Motor neuron (in vitro differentiated cells): ENCODE data around the gene NUDT4. TPM values are rescaled to one million over a fixed set of nuclear protein-coding genes. Genes with fewer than 3 reads are reported as not detected.
"Not testable (repeated sequence)": the region's sequence is repeated elsewhere in the genome, so short reads cannot be mapped to it uniquely, and the experiment has no call there.

Source experiments
- ATAC-seq, 8 experiments: fragments of 200-7000 bp; cut with Tn5 transposase; replicated peaks in 6 of 8; 2 replicates each; pipeline ENCODE4 v1.8.0; 2021; ENCODE audit warnings: mild to moderate bottlenecking in 8 of 8, moderate library complexity in 8 of 8
- H3K27ac ChIP-seq, 2 donors: fragments of 250-450 bp; sonication (Bioruptor Pico); 2 replicates each; pipeline ENCODE4 v1.9.0; 2021; ENCODE audit warnings: antibody characterized with exemption in 2 of 2, mild to moderate bottlenecking in 2 of 2, moderate library complexity in 1 of 2
- H3K4me1 ChIP-seq, 2 donors: fragments of 250-450 bp; sonication (Bioruptor Pico); replicated peaks in 1 of 2; 2 replicates each; pipeline ENCODE4 v1.6.1; 2021; ENCODE audit warnings: antibody characterized with exemption in 2 of 2, mild to moderate bottlenecking in 2 of 2, moderate library complexity in 1 of 2
- H3K4me3 ChIP-seq, 5 donors: fragments of 250-450 bp; sonication (Bioruptor Pico); 2 replicates each; pipeline ENCODE4 v1.9.0; 2021; ENCODE audit warnings: antibody characterized with exemption in 5 of 5, mild to moderate bottlenecking in 5 of 5, moderate library complexity in 4 of 5
- WGBS, 10 experiments: fragments of 450-650 bp; shearing (Covaris generic); methylation state at CpG; one replicate each; pipeline ENCODE4 v1.0.0; 2022; 5-methylcytosine and 5-hydroxymethylcytosine counted together
- in situ Hi-C, 9 experiments: fragments of 400-800 bp; cut with MboI; loops; one replicate each; pipeline ENCODE4 v1.15.0; 2021; ENCODE audit warnings: low sequenced_read_pairs in 9 of 9, low pct_unique_long_range_greater_than_20kb in 2 of 9; ENCODE audit not compliant: unreplicated experiment in 9 of 9
- total RNA-seq, 8 experiments: library from RNA; unstranded; fragments of 300-600 nt; gene quantifications; 2 replicates each; pipeline versions ENCODE4 v1.2.3 to v1.2.4, GENCODE V29; 2022

The NUDT4 gene
- total RNA-seq, 8 experiments from 2014 or later, result 31.8 to 75.1 (median 39.7) TPM

DNA sequence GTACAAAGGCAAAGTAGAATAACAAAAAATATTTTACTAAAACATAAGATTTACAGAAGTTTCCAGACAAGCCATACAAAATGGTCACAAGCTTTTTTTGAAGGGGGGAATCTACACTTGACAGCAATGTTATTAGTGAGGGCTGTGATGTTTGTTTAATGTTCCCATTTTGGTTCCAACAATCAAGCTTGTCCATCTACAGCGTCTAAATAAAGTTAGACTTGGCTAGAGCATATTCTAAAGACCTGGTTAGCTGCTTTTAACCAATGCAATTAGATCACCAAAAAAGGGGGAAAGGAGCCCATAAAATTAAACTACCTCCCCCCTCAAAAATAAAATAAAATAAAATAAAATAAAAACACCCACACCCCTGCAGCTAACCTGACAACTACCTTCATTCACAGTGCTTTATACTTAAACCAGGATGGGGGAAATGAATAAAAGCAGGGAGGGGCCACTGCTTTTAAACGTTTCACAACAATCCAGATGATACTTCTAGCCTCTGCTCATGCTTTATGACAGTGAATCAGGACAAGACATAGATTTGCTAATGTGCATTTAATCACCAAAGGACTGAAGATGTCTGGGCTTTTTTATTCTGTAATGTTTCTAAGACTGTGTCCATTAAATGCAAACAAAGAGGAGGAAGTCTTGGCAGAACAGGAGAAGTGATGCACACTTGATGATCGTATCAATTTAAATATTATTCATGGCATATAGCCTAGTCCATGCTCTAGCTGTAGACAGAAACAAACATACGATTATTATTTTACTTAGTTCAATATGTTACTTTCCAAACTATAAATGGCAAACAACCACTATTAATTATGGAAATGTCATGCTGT is 31.8 kb downstream of the NUDT4 start:
- H3K27ac ChIP-seq, H3K4me1 ChIP-seq, H3K4me3 ChIP-seq: not testable (repeated sequence)
- peak in 4 of 8 experiments; percentile 40 to 74 (median 61) for ATAC-seq
- in situ Hi-C loops, result loop anchor here in 1 of 9 experiments (25.0 kb wide), 1 partner anchor 422 kb away; no protein-coding TSS in a partner anchor
- WGBS, 10 experiments, result 18 to 100% (median 86%) methylated on average over 1 to 4 of the region's 4 CpGs; no CpG with 5 or more reads in 1 of the 10 experiments

DNA sequence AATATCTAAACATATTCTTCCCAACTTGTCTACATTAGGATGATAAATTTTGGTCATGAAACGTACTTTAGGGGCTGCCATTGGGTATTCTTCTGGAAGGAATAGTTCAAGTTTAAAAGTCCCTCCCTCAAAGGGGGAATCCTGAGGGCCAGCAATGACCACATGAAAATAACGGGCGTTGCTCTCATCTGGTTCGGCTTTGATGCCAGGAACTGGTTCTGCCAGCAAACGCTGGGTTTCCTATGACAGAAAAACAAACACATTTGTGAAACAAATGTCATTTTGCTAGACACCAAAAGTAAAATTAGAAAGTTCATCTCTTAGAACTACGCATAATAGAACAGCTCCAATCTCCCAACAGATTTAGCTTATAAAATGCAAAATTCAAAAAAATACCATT is 33.3 kb downstream of the NUDT4 start:
- not testable (repeated sequence) for H3K27ac ChIP-seq, H3K4me3 ChIP-seq, H3K4me1 ChIP-seq
- in situ Hi-C loops, result loop anchor here in 1 of 9 experiments (25.0 kb wide), 1 partner anchor 424 kb away; no protein-coding TSS in a partner anchor
- ATAC-seq, result peak in 3 of 8 experiments; percentile 68 to 80 (median 77)
- 1 to 97% (median 89%) methylated on average over 1 to 6 of the region's 6 CpGs; no CpG with 5 or more reads in 1 of the 10 experiments for WGBS, 10 experiments

DNA sequence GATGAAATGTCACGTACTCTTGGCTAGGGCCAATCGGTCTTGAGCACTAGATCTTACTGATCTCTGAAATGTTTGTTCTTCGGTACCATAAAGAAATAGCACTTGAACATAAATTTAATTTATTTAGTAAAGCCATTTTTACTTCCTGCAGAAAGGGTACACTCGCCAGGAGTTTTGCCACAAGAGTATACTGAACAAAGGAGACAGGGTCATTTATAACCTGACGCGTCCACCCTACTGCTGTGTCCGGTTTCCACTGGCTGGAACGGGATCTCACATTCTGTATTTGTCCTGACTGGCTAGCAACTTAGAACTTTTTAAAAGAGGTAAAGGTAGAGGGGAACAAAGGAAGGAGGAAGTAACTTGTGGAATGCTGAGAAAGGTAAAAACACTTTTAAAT is 34.7 kb downstream of the NUDT4 start:
- in situ Hi-C loops, result loop anchor here in 1 of 9 experiments (25.0 kb wide), 1 partner anchor 425 kb away; no protein-coding TSS in a partner anchor
- 93 to 100% (median 97%) methylated on average over 1 to 4 of the region's 8 CpGs; no CpG with 5 or more reads in 3 of the 10 experiments for WGBS, 10 experiments
- not testable (repeated sequence) for H3K27ac ChIP-seq, H3K4me1 ChIP-seq, H3K4me3 ChIP-seq, ATAC-seq

DNA sequence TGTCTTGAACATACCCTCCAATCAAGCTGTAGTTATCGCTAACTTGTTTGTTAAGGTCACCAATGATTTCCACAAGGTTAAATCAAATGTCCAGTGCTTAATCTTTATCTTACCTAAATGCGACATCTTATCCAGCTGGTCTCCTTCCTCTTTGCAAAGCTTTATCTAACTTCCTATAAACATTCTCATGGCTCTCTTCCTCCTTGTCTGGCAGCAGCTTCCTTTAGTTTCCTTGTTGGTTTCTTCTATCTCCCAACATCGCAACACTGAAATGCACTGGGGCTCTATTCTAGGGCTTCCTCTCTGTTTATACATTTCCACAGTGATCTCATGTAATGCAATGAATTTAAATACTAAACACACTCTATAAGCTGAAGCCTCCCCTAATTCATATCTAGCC is 35.3 kb downstream of the NUDT4 start:
- no peak overlapping the region for H3K4me3 ChIP-seq
- H3K27ac ChIP-seq, result no peak overlapping the region
- WGBS, 10 experiments, result 64 to 100% (median 100%) methylated on average over 1 to 3 of the region's 3 CpGs
- H3K4me1 ChIP-seq, result peaks cover 2 to 5% of the 10 kb centered on the region in 2 donors
- no peak for ATAC-seq
- in situ Hi-C loops, result loop anchor here in 1 of 9 experiments (25.0 kb wide), 1 partner anchor 426 kb away; no protein-coding TSS in a partner anchor

DNA sequence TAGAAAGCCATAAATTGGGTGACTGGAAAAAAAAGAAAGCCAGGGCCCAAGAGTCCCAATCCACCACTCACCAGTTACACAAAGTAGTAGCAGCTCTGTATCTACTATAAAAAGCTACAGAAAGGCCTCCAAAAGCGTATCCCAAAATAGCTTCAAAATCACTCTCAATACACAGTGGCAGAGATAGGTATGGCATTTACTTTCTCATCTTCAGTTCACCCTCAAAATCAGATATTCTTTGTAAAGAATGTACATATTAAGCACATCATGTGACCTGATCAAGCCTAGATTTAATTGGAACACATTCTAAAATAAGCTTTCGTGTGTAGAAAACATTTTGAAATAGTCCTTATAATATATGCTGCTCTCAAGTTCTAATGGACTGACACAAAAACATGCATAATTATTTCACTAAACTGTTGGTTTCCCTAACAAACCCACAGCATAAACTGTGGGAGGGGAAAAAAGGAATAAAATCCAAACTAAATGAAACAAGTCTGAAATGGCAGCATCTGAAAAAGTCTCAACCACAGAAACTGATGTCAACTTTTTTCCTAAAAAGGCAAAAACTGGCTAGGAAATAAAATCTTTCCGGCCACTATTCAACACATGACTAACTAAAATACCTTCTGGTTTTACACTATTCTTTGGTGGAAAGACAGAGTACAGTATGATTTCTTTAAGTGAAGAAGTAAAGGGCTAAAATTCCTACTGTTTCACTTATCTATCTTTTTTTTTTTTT is 38.2 kb downstream of the NUDT4 start:
- H3K27ac ChIP-seq, result no peak overlapping the region
- H3K4me3 ChIP-seq, result no peak overlapping the region
- peaks cover 0 to 5% of the 10 kb centered on the region in 2 donors for H3K4me1 ChIP-seq
- 29 to 100% (median 84%) methylated on average over 1 to 3 of the region's 3 CpGs for WGBS, 10 experiments
- in situ Hi-C loops, result loop anchor here in 1 of 9 experiments (25.0 kb wide), 1 partner anchor 429 kb away; no protein-coding TSS in a partner anchor
- ATAC-seq, result peak in 2 of 8 experiments; percentile 5 to 17

DNA sequence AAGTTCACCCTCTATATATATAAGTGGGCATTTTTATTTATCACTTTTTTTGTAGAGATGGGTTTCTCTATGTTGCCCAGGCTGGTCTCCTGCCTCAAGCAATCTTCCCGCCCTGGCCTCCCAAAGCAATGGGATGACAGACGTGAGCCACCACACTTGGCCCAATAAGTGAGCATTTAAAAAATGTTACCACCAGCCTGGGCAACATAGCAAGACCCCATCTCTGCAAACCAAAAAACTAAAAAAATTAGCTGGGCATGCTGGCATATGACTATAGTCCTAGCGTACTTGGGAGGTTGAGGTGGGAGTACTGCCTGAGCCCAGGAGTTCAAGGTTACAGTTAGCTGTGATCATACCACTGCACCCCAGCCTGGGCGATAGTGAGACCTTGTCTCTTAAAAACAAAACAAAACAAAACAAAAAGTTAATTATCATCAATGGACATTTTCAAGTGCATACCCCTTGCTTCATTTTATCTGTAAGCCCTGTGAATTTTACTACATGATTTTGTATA is 40.3 kb downstream of the NUDT4 start:
- WGBS, 10 experiments, result 79 to 100% (median 100%) methylated on average over 1 to 4 of the region's 4 CpGs; no CpG with 5 or more reads in 2 of the 10 experiments
- Histone ChIP-seq H3K4me1 (peaks cover 0 to 5% of the 10 kb centered on the region in 2 donors), H3K4me3 (no peak overlapping the region), H3K27ac (no peak overlapping the region)
- ATAC-seq, result no peak
- in situ Hi-C loops, result loop anchor here in 1 of 9 experiments (25.0 kb wide), 1 partner anchor 431 kb away; no protein-coding TSS in a partner anchor

DNA sequence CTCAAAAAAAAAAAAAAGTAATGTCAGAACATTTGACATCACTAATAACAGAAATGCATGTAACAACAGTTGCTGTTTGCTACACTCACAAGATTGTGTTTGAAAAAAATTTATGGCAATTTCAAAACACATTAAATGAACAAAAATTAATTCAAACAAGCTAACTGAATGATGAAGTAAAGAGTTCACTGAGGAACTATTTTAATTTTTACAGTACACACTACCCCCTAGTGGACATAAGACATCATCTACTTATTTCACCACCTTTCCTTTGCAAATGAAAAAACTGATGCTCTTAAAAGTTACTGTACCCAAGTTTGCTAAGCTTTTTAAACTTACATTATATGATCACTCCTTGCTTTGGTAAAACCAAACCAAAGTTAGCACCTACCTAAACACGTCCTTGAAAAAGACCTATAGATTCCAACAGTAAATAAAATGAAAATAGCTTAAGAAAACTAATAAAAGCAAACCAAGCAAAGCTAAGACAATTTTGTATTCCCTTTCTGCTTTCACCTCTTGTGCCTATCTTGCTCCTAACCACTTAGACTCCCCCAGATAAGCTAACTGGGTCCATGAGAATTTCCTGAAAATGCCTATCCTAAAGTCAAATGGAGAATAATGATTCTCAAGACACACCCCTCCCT is 41.8 kb downstream of the NUDT4 start:
- 0 to 89% (median 24%) methylated on average over 1 of the region's 1 CpG for WGBS, 10 experiments
- peak in 4 of 8 experiments; percentile 34 to 78 (median 69) for ATAC-seq
- no peak overlapping the region for H3K27ac ChIP-seq
- H3K4me3 ChIP-seq, result no peak overlapping the region
- in situ Hi-C loops, result loop anchor here in 1 of 9 experiments (25.0 kb wide), 1 partner anchor 432 kb away; no protein-coding TSS in a partner anchor
- H3K4me1 ChIP-seq, result peaks cover 5 to 9% of the 10 kb centered on the region in 2 donors

DNA sequence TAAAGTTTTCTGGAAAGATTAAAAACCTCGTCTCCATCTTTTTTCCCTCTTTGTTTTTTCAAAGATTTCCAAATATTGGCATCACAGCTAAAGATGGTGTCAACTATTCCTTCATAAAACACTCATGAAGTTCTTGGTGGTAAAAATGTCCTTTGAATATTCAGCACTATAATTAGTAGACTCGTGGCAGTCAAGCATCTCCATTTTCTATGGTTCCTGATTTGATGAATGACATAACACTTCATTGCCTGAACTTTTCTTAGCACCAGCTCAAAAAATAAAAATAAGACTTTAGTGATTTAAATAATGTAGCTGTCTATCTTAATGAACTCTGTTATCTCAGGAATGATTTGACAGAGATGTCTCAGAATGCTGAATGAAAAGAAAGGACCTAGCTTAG is 44.3 kb downstream of the NUDT4 start:
- in situ Hi-C loops, result loop anchor here in 1 of 9 experiments (25.0 kb wide), 1 partner anchor 435 kb away; no protein-coding TSS in a partner anchor
- Histone ChIP-seq H3K4me3 (no peak overlapping the region), H3K4me1 (peaks cover 0 to 10% of the 10 kb centered on the region in 2 donors), H3K27ac (no peak overlapping the region)
- WGBS, 10 experiments, result 0 to 100% (median 89%) methylated on average over 1 to 2 of the region's 2 CpGs; no CpG with 5 or more reads in 1 of the 10 experiments
- ATAC-seq, result no peak

DNA sequence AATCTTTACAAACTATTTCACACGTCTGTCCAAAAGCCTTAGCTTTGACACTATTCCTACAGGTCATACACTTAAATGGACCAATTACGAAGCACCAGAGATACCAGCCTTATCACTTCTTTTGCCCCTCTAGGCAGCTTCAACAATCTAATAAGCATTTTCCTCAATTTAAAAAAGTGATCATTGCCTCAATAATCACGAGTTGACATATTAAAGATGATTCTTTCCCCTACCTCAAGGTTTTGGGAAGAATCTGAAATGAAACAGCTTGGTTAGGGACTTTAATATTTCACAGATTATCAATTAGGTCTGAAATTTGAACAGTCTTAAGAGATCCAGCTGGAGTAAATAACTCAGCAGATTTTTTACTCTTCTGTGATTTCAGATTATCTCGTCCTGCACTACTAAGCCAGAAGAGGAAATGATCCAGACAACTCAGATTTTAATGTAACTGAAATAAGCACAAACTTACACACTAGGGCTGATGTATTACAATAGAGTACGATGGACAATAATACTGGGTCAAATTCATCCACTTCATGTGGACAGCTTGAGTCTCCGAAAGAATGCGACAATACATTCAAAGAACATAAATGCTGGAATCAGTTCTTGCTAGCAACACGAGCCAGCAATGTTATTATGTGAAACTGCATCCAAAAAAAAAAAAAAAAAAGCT is 48.1 kb downstream of the NUDT4 start:
- no peak for ATAC-seq
- 23 to 94% (median 87%) methylated on average over 4 to 8 of the region's 8 CpGs; no CpG with 5 or more reads in 1 of the 10 experiments for WGBS, 10 experiments
- in situ Hi-C loops, result no loop called here
- peaks cover 0 to 10% of the 10 kb centered on the region in 2 donors for H3K4me1 ChIP-seq
- no peak overlapping the region for H3K27ac ChIP-seq
- H3K4me3 ChIP-seq, result no peak overlapping the region

DNA sequence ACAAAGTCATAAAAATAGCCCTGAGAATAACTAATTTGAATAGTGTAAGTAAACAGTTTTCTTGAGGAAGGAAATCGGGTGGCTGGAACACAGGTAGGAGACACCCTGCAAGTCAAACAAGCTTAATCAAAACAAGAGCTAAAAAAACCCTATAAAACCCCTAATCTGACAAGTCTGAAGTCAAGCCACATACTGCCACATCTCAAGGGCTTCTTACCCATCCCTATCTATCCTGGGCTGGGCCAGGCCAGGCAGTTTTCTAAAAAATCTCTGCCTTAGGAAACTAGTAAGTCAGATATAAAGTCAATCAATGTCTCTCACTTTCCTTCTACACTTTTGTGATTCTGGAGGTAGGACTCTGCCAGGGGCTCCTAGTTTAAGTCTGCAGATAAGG is 48.7 kb downstream of the NUDT4 start:
- in situ Hi-C loops, result no loop called here
- H3K4me3 ChIP-seq, result no peak overlapping the region
- H3K27ac ChIP-seq, result no peak overlapping the region
- no peak for ATAC-seq
- 0 to 89% (median 75%) methylated on average over 1 of the region's 1 CpG; no CpG with 5 or more reads in 2 of the 10 experiments for whole genome bisulfite sequencing, 10 experiments
- H3K4me1 ChIP-seq, result peaks cover 0 to 10% of the 10 kb centered on the region in 2 donors

DNA sequence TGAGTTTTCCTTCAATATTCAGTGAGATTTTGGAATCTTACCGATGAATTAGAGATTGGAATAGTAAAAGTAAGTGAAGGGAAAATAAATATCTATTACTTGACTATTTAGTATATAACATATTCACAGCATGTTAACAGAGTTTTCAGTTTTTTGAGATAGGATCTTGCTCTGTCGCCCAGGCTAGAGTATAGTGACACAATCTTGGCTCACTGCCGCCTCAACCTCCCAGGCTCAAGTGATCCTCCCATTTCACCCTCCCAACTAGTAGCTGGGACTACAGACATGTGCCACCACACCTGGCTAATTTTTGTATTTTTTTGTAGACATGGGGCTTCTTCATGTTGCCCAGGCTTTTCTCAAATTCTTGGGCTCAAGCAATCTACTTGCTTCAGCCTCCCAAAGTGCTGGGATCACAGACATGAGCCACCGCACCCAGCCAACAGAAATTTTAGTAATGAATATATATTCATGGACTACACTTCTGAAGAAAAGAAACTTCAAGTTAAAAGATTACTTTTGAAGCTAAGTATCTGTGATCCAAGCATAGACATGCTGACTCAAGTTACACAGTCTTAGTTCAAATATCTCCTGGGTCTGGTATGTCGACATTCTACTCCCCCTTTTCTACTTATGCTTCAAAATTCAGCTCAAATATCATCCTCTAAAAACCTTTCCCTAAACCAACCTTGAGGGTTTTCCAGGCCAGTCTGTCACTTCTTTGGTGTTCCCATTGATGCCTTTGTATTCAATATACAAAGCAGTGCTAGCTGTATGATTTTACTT is 50.2 kb downstream of the NUDT4 start:
- Histone ChIP-seq H3K4me1 (peaks cover 0 to 10% of the 10 kb centered on the region in 2 donors), H3K4me3 (no peak overlapping the region), H3K27ac (no peak overlapping the region)
- no peak for ATAC-seq
- in situ Hi-C loops, result no loop called here
- WGBS, 10 experiments, result 51 to 100% (median 98%) methylated on average over 1 to 4 of the region's 5 CpGs
